HG03025 (cell line): Measurements from ENCODE around the gene AGAP1.

ENCODE experiments used
- ATAC-seq: cut with Tn5 transposase; IDR thresholded peaks from one replicate; pipeline ENCODE4 v1.9.1; 2021; ENCODE audit warnings: mild to moderate bottlenecking, moderate library complexity; ENCODE audit not compliant: unreplicated experiment, low FRiP score

The AGAP1 gene

DNA sequence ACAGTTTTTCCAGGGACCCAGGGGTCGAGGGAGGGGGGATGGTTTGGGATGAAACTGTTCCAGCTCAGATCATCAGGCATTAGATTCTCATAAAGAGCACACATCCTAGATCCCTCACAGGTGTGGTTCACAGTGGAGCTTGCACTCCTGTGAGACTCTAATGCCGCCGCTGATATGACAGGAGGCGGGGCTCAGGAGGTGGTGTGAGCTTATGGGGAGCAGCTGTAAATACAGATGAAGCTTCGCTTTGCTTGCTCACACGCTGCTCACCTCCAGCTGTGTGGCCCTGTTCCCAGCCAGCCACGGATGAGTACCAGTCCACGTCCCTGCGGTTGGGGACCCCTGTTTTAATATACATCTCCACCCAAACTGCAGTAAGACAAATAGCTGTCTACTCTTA, 204.2 kb downstream of the AGAP1 start:
- no peak for ATAC-seq

DNA sequence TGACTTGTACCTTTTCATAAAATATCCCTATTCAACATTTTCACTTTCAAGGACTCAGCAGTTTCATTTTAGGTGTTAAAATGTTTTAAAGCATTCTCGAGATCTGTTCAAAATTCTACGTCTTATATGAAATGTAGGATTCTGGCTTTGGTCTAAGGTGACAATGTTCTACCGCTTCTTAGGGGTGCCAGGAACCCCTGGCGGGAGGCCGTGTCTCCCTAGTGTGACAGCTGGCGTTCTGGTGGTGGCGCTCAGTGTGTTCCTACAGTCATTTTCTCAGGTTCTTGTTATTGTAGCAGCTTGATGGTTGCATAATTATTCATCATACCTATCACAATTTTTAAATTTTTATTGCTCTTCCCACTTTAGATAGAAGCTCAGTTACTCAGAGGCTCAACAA, 204.6 kb downstream of the AGAP1 start:
- no peak for ATAC-seq

DNA sequence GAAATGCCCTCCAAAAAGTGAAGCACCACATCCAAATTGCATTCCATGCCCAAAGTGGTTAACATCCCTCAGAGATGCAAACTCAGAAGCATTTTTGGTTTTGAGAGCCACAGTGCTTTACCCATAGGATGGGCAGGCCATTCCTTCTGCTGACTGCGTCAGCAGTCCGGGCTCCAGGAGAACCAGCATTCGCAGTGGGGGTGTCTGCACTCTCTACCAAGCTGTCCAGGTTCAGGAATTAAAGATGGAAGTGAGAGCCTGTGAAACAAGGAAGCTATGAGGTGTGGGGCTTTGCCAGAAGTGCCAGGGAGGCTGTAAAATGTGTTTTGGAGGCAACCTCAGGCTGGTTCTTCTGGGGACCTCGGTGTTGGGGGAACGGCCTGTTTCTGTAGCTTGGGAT, 205.7 kb downstream of the AGAP1 start:
- ATAC-seq = no peak

DNA sequence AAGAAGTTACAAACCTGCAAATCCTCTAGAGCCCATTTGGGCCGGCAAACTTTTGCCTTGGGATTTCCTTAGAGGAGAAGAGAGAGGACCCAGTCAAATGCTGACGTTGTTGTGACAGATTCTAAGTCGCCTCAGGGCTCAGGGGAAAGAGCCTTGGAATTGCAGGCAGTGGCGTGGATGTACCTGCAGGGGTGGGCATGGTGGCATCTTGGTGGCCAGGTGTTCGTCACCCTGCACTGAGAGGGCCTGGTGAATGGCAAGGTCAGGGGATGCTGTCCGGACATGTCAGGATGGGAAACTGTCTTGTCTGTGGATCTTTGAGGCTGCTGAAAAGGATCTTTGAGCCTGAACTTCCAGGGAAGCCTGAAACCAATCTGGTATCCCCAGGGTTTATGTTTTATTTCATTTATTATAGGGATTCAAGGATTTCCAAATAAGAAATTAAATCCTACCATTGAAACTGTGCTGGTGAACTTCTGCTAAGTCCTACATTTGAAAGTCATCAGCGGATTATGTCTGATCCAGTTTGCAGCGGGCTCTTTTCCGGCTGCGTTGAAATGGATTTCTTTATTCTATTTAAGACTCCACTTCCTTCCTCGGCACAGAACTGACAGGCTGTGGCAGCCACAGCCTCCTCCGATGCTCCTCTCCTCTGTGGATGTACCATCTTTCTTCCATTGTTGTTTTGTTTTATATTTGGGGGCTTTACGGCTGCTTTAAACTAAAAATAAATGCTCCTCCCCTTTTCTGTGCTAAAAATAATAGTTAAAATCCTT, 207.6 kb downstream of the AGAP1 start:
- ATAC-seq = no peak

DNA sequence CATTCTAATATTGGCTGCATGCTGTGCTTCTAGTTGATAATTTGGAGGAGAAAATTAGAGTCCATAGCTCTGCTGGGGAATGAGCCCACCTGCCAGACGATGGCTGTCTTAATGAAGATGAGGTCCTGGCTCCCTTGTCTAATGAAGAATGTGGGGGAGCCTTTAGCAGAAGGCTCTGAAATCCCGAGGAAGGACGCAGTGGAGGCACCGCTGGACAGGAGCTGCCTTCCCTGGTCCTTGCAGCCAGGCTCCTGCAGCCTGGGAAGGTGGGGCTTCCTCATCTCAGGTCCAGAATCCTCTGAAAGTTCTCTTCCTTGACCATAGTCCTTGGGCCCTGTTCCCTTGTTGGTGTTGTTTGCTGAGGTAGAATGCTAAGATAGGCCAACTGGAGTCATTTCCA, 208.3 kb downstream of the AGAP1 start:
- no peak for ATAC-seq

DNA sequence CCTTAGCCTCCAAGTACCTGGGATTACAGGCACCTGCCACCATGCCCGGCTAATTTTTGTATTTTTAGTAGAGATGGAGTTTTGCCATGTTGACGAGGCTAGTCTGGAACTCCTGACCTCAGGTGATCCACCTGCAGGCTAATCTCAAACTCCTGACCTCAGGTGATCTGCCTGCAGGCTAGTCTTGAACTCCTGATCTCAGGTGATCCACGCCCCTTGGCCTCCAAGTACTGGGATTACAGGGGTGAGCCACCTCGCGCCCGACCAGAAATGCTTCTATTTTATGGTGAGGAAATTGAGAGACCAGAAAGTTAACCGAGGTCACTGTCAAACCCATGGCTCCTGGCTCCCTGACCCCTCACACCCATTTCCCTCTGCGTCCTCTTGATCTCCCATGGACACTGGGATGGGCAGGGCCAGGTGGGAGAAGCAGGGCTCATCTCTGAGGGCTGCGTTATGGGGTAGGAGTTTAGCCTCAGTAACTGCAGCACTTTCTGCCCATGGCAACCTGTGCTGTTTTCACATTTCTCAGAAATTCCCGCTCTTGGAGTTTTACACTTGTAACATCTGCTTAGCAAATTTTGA, 210.0 kb downstream of the AGAP1 start:
- no peak for ATAC-seq

DNA sequence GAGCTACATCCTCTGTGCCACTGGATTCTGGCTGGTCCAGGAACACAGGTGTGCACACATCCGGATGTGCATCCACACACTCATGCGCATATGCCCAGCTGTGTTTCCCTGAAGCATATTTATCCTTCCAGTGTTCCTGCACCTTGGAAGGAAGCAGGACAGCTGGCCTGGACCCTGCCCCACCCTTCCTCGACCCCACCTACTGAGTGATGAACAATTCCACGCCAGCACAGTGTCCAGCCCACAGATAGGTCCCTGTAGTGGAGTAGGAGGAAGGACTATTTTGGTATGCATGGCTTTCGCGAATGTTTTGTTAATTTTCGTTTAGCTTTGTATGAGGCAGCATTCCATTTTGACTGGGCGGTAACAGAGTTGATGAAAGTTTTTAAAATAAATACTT, 211.5 kb downstream of the AGAP1 start:
- ATAC-seq = no peak

DNA sequence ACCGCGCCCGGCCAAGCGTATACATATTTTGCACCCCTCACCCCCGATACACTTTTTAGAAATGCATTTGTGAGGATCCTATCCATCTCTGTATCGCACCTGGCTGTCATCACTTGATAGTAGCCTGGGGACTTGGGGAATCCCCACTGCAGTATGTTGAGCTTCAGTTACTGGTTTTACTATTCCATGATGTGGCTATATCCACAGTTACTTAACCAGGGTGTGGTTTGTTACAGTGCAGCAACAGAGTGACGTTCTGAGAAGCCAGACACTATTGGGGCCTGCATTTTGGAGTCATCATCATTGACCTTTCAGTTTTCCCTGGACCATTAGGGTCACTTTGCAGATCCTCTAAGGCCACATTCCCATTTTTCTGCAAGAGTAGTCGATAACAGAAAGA, 212.7 kb downstream of the AGAP1 start:
- no peak for ATAC-seq

DNA sequence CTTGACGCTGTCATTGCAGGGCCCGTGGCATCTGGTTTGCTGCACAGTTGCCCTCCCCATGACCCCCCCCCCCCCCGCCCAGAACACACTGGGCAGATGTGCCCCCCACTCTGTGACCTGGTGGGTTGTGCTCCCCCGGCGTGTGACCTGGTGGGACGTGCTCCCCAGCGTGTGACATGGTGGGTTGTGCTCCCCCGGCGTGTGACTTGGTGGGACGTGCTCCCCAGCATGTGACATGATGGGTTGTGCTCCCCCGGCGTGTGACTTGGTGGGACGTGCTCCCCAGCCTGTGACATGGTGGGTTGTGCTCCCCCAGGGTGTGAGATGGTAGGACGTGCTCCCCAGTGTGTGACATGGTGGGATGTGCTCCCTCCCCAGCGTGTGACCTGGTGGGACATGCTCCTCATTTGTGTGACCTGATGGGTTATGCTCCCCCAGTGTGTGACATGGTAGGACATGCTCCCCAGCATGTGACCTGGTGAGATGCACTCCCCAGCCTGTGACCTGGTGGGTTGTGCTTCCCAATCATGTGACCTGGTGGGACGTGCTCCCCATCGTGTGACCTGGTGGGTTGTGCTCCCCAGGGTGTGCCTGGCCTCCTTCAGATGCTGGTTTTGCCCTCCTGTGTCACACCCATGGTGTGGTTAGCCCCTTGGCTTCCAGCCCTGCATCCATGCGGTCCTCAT, 213.7 kb downstream of the AGAP1 start:
- no peak for ATAC-seq

DNA sequence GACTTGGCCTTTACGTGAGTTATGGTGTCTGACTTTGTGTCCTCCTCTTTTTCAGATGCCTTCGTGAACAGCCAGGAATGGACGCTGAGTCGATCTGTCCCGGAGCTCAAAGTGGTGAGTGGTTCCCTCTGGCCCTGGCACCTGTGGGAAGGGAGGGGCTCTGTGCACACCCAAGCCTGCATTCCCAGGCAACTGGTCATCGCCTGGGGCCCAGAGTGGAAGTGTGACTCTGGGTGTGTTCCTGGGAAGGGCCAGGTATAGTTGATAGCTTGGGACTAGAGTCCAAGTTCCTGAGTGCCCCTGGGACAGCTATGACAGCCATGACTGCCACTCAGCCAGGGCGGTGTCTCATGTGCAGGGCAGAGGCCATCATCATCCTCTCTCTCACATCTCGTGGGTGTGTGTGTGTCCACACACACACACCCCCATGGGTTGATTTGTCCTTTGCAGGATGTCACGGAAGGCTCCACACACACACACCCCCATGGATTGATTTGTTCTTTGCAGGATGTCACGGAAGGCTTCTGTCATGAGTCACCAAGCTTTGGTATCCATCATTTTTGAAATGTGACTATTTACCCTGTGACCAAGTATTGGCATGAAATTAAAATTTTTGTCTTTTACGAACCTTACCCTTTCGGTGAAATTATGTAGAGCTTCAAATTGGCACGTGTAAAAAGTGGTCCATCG, 215.4 kb downstream of the AGAP1 start:
- ATAC-seq = no peak

DNA sequence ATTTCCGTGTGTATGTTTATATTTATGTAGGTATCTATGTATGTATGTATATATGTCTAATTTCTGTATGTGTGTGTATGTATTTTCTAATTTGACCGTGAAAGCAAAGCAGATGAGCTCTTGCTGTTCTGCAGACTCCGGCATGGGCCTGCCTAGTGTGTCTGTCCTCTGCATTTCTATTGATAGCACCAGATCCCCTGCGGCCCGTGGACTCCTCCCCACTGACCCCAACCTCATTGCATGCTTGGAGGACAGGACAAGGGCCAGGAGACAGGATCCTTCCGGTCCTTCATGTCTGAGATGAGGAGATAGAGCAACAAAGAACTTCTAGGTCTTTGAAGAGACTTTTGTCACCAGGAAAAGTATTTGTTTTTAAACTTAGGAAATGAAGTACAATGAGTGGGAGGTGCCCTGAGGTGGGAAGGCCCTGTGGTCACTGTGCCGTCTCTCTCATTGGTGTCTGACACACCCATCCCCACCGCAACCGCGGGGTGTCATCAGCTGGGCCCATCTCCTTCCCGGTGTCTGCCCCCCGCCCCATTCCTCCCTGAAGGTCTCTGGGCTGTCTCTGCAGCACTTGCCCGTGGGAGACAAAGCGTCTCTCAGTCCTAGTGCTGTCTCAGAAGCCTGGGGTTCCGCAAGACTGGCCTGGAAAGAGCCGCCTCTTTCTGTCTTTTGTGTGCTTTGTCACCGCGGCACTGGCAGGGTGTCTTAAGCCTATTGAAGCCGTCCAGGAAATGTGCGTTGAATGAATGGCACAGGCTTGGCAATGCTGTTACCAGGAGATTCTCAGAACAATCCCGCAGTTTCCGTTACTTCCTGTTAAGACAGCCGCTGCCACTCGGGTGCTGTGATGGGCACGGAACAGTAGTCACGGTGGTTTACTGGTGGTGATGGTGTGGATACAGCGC, 216.4 kb downstream of the AGAP1 start:
- no peak for ATAC-seq

DNA sequence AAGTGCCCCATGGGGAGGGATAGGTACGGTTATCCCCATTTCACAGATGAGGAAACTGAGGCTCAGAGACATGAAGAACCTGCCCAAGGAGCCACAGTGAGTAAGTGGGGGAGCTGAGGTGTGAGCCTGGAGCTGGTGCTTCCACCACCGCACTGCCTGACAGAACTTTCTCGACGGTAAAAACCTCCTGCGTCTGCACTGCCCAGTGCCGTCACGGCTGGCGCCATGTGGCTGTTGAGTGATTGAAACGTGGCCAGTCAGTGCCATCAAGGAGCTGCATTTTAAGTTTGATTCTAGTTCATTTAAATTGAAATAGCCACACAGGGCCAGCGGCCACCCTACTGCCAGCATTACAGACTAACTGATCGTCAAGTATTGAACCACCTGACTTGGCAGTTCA, 217.1 kb downstream of the AGAP1 start:
- no peak for ATAC-seq

DNA sequence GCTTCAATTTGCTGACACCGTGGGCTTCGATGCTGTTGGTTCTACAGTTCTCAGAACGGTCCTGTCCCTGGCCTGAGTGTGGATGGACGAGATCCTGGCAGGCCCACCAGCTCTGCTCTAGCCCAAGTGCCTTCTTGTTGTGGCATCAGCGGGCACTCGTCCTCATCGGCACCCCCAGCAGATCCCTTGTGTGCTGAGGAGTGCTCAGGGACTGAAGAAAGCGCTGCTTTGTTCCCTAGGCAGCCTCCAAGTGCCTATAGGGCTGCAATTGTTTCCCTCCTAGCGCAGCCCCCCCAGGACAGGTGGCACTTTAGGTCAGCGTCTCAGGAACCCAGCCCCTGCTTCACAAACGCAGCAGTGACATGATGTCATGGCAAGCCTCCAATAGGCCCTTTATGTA, 217.7 kb downstream of the AGAP1 start:
- no peak for ATAC-seq

DNA sequence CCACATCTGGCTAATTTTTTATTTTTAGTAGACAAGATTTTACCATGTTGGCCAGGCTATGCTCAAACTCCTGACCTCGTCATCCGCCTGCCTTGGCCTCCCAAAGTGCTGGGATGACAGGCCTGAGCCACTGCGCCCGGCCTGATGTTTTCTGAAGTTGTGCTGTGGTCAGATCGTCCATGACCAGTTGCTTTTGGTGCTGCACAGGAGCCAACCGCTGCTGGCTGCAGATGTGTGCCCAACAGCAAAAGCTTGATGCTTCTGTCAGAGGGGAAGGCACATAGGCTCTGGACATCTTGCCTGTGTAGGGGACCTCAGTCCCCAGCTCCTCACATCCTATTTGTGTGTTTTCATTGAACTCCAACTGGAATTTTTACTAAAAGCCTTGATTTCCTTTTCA, 218.3 kb downstream of the AGAP1 start:
- no peak for ATAC-seq

DNA sequence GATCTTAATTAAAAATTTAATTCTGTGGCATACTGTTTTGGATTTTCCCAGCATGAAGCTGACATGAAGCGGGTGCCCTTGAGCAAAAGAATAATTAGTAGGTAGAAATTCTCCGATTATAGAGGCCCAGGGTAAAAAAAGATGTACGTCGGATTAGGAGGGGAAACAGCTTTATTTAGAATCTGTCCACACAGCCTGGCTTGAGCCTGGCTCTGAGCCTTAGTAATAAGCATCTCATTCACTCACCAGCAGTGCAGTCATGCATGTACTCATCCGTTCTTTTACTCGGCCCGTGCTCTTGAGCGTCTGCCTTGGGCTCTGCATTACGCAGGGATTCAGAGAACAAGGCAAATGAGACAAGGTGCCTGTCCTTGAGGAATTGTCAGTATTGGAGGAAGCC, 219.3 kb downstream of the AGAP1 start:
- no peak for ATAC-seq

DNA sequence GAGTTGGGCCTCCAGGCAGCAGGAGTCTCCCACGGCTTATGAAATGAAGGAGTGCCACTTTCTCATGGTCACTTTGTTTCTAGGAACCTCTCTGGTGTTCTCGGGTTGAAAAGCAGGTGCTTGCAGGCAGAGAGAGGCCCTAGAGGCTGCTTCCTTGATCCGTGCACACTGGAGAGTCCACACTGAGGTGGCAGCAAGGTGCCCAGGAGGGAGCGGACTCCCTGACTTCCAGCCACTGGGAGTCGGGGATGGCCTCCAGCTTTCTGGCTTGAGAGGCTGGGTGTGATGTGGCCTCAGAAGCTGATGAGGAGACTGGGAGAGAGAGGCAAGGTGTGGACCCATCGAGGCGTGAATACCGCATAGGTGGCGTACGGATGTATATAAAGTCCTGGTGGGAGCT, 221.8 kb downstream of the AGAP1 start:
- ATAC-seq = no peak

DNA sequence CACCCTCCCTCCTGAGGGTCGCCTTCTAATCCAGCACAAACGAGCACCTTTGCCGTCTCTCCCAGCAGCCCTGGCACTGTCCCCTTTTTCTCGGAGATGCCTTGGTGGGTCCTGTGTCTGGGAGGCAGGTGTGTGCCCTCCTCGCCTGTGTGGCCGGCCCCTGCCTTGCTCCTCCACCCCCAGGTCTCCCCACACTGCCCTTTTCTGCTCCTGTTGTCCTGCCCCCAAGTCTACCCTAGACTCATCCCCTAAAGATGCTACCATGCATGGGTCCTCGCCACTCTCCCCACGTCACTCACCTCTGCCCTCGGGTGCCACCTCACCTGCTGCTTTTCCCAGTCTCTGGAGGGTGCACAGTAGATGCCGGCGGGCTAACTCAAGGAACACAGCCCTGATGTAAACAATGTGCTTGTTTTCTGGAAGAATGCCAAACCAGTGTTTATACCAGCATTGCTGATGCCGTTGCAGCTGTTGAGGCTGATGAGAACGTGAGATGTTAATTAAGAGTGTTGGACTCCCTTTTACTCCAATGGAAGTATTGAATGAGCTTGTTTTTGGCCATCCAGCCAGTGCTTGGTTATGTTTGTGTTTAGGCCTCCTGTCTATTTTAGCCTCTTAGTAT, 223.1 kb downstream of the AGAP1 start:
- no peak for ATAC-seq

DNA sequence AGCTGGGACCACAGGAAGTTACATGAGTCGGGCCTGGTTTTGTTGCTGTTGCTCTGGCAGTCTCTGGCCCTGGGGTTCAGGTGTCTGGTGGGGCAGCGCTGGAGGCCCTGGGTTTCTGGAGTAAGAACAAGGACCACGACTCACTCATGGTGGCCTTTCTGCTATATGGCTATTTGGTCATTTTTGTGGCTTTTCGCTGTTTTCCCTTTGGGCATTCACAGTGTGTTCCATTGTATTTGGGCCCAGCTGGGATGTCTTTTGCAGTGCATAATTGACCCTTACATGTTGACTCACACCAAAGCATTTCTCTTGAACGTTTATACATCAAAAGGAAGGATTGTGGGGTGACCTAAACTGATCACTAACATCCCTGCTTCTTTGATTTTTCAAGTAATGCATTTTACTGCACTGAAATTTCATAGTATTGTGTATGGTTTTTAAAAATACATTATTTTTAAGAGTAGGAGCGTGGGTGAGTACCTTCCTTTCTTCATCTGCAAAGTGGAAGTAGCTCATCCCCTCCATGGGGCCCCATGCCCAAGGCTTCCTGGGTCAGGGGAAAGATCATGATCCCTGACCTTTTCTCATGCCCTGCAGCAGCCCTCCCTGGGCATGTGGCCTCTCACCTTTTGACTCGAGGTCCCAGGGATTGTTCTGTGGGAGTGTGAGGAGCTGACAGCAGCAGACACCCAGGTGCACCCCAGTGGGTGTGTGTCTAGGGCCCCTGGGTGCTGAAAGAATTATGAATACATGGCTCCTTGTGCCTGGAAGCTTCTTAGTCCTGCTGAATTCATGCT, 225.5 kb downstream of the AGAP1 start:
- ATAC-seq = no peak

DNA sequence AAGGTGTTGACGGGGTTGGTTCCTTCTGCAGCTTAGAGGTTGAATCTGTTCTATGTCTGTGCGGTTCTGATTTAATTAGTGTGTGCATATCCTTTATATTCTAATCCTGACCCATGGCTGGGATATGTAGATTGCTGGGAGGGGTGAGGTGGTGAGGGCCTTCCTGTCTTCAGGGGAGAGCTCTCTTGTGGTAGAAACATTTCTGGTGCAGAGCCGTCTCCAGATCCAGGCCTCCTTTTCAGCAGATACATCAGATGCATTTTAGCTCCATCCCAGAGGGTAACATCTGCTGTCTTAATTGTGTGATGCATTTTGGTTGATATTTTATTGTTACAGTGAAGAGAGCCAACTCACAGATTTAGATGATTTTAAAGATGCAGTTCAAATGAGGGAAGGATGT, 227.8 kb downstream of the AGAP1 start:
- no peak for ATAC-seq
